Measurements from ENCODE around the gene NRAP.
"Not testable (repeated sequence)": the region's sequence is repeated elsewhere in the genome, so short reads cannot be mapped to it uniquely, and the experiment has no call there.

NRAP gene

DNA sequence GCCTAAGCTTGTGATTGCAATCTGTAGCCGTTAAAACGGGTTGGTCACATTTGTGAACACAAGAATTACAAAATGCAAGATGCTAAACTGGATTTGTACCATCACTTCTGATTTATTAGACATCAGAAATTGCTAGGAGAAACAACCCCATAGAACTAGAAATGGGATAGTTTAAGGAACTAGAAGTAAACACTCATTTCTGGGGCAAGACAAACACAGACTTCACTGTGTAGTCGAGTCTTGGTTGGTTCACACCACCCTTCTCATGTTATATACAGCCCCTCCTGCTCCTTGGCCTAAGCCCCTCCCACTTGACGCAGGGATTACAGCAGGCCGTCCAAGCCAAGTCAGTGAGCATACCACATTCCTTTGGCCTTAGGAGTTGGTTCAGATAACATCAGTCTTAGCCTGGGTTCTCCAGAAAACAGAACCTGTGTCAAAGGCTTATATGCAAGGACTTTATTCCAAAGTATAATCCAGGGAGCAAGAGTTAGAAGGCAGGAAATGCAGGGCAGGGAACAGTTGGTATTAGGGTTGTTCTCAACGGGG, 2.0 kb upstream of the NRAP start:
- TF ChIP-seq, protein P1, sequence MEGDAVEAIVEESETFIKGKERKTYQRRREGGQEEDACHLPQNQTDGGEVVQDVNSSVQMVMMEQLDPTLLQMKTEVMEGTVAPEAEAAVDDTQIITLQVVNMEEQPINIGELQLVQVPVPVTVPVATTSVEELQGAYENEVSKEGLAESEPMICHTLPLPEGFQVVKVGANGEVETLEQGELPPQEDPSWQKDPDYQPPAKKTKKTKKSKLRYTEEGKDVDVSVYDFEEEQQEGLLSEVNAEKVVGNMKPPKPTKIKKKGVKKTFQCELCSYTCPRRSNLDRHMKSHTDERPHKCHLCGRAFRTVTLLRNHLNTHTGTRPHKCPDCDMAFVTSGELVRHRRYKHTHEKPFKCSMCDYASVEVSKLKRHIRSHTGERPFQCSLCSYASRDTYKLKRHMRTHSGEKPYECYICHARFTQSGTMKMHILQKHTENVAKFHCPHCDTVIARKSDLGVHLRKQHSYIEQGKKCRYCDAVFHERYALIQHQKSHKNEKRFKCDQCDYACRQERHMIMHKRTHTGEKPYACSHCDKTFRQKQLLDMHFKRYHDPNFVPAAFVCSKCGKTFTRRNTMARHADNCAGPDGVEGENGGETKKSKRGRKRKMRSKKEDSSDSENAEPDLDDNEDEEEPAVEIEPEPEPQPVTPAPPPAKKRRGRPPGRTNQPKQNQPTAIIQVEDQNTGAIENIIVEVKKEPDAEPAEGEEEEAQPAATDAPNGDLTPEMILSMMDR (conservative IDR thresholded peaks at IDR 0.05; ENCODE audit: control insufficient read depth, insufficient read depth, low read depth, low read length), result no peak
- DNase-seq (ENCODE audit: low read depth), result peak; percentile 78
- H3K4me3 ChIP-seq (ENCODE audit: control insufficient read depth, low read depth, low read length), result no peak overlapping the region

DNA sequence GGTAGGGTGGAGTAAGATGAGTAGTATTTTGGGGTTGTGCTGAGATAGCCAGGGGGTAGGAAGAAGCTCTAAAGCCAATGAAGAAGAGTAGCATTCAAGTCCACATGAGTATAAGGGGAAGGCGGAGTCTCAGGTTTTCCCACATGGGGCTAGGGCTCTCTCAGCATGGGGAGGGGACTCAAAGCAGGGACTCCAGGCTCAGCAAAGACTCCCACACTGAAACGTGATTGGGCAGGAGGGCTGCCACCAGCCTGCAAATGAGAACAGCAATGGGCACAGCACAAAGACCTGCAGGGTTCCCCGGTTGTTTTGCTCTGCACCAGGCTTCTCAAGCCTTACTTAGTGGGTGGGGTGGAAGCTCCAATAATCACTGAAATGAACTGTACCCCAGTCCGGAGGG, 1.5 kb upstream of the NRAP start:
- no peak for DNase-seq (ENCODE audit: low read depth)
- TF ChIP-seq, protein P1 (conservative IDR thresholded peaks at IDR 0.05; ENCODE audit: control insufficient read depth, insufficient read depth, low read depth, low read length), result no peak
- H3K4me3 ChIP-seq (ENCODE audit: control insufficient read depth, low read depth, low read length), result no peak overlapping the region

DNA sequence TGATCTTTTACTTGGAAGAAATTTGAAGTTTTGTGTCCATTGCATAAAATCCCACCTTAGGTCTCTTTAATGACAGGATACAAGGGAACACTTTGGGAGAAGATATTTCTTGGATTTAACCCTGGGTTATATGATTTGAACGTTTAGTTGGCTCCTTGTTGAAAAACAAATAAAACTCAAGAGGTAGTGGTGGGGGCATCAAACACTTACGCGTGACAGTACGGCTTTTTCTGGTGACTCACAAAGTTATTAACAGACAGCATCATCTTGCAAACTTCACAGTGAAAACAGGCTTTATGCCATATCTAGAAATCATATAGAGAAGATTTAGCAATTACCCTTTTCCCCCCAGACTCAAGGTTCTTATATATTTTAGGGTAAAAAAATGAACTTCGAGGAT, 699 bp downstream of the NRAP start:
- DNase-seq (ENCODE audit: low read depth), result no peak
- TF ChIP-seq, protein P1 (conservative IDR thresholded peaks at IDR 0.05; ENCODE audit: control insufficient read depth, insufficient read depth, low read depth, low read length), result no peak
- H3K4me3 ChIP-seq (ENCODE audit: control insufficient read depth, low read depth, low read length), result no peak overlapping the region

DNA sequence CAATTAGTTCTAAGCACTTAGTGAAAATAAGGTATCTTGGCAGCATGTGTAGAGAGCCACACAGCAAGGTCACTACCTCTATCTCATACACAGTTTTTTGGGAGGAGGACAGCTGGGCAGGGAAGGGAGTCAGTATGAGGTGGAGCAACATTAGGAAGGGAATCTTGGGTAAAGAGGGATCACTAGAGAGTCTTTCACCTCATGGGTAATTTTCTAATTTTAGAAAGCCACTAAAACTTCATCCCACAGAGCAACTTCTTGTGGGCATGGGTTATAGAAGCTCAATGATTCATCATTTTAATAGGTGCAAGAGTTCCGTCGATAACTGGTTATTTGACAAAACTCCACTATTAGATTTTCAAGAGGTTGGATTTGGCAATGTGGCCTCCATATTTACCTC, 2.5 kb downstream of the NRAP start:
- H3K4me3 ChIP-seq (ENCODE audit: control insufficient read depth, low read depth, low read length), result no peak overlapping the region
- DNase-seq (ENCODE audit: low read depth), result no peak
- TF ChIP-seq, protein P1 (conservative IDR thresholded peaks at IDR 0.05; ENCODE audit: control insufficient read depth, insufficient read depth, low read depth, low read length), result no peak

DNA sequence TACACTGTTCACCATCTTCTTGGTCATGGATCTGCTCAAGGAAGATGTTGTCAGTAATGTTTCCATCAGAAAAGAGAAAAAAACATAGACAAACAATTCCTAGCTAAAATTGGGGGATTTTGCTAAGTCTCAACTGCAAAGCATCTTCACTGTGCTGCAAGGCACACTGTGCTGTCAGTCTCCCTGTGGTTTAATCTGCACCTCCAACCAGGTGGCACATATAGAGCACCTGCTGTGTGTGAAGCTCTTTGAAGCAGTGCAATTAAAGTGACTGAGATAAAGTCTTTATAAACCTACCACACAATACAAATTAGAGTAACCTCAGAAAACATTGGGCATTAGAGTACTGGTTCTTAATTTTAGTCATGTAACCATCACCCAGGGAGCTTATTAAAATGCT, 6.3 kb downstream of the NRAP start:
- no peak for DNase-seq (ENCODE audit: low read depth)
- TF ChIP-seq, protein P1 (conservative IDR thresholded peaks at IDR 0.05; ENCODE audit: control insufficient read depth, insufficient read depth, low read depth, low read length), result no peak
- no peak overlapping the region for H3K4me3 ChIP-seq (ENCODE audit: control insufficient read depth, low read depth, low read length)

DNA sequence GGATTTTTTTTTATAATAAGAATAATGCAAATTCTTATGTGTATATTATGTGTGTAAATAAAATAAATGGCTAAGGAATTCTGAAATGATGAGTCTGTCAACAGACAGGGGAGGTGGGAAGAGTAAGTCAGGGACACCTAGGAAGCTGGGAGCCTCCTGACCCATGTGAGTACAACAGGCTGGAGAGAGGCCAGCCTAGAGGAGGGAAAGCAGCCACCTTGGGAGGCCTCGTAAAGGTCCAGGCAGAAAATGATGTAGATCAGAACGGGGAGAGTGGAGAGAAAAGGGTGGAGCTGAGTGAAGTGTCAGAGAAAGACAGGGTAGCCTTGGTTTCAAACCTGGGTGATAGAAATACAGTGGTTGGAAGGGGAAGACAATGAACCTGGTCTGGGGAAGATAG, 6.9 kb downstream of the NRAP start:
- TF ChIP-seq, protein P1 (conservative IDR thresholded peaks at IDR 0.05; ENCODE audit: control insufficient read depth, insufficient read depth, low read depth, low read length), result no peak
- DNase-seq (ENCODE audit: low read depth), result no peak
- no peak overlapping the region for H3K4me3 ChIP-seq (ENCODE audit: control insufficient read depth, low read depth, low read length)

DNA sequence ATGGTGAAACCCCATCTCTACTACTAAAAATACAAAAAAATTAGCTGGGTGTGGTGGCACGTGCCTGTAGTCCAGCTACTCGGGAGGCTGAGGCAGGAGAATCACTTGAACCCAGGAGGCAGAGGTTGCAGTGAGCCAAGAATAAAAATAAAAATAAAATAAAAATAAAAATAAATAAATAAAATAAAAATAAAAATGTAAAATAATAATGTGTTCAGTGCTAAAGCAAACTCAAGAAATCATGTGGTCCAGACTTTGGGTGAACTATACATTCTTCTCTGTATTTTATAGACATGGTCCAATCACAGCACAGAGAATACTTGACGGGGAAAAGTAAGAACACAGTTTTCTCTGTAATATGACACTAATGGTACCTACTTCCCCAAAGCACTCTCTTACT, 11.4 kb downstream of the NRAP start:
- H3K4me3 ChIP-seq (ENCODE audit: control insufficient read depth, low read depth, low read length); DNase-seq (ENCODE audit: low read depth): not testable (repeated sequence)
